Keratinocyte (primary cell): Measurements from ENCODE around the gene HEXD. TPM values are rescaled to one million over a fixed set of nuclear protein-coding genes. Genes with fewer than 3 reads are reported as not detected.

Experiments used
- DNase-seq: peaks from one replicate; pipeline ENCODE4 v3.0.0-alpha.2; 2011; ENCODE audit warnings: low read depth, missing footprints, low spot score
- FAIRE-seq: peaks from 2 replicates; lab custom pipeline; 2011; peaks lifted over from hg19 to GRCh38; lab: Jason Lieb, UNC
- H2AFZ ChIP-seq: 2 replicates; pipeline ENCODE4 v1.6.0; 2012; ENCODE audit warnings: low read length, control low read depth, inconsistent platforms; ENCODE audit not compliant: control insufficient read depth
- H3K27ac ChIP-seq: 2 replicates; pipeline ENCODE4 v1.5.1; 2011; ENCODE audit warnings: low read length; ENCODE audit not compliant: control insufficient read depth, insufficient read depth
- H3K27me3 ChIP-seq: 3 replicates; pipeline ENCODE4 v1.6.0; 2011; ENCODE audit warnings: low read length; ENCODE audit not compliant: control insufficient read depth, insufficient read depth; ENCODE audit errors: extremely low read depth
- H3K36me3 ChIP-seq, 2 experiments: 2 replicates in 1 of 2; 3 replicates in 1 of 2; pipeline ENCODE4 v1.5.1; 2011; ENCODE audit warnings: low read length in 2 of 2, mild to moderate bottlenecking in 1 of 2; ENCODE audit not compliant: control insufficient read depth in 2 of 2, insufficient read depth in 2 of 2; ENCODE audit errors: extremely low read depth in 1 of 2
- H3K4me1 ChIP-seq: 3 replicates; pipeline ENCODE4 v1.5.1; 2011; ENCODE audit warnings: low read length; ENCODE audit not compliant: control insufficient read depth, insufficient read depth; ENCODE audit errors: extremely low read depth
- H3K4me2 ChIP-seq: 3 replicates; pipeline ENCODE4 v1.6.0; 2011; ENCODE audit warnings: low read depth, low read length; ENCODE audit not compliant: control insufficient read depth, insufficient read depth; ENCODE audit errors: extremely low read depth
- H3K4me3 ChIP-seq, 3 experiments: fragments of 200-600 bp in 1 of 3; sonication (generic) in 1 of 3; 2 replicates in 2 of 3; 3 replicates in 1 of 3; pipeline ENCODE4 v1.5.1; 2011 to 2016; ENCODE audit warnings: low read length in 3 of 3, mild to moderate bottlenecking in 3 of 3, control low read depth in 2 of 3, inconsistent platforms in 1 of 3, low read depth in 1 of 3, mixed read lengths in 1 of 3, mixed run types in 1 of 3, moderate library complexity in 1 of 3; ENCODE audit not compliant: control insufficient read depth in 2 of 3, insufficient read depth in 2 of 3; ENCODE audit errors: extremely low read depth in 1 of 3
- H3K79me2 ChIP-seq: 2 replicates; pipeline ENCODE4 v1.6.0; 2012; ENCODE audit warnings: low read length; ENCODE audit not compliant: control insufficient read depth, insufficient read depth
- H3K9ac ChIP-seq: 3 replicates; pipeline ENCODE4 v1.6.0; 2011; ENCODE audit warnings: low read length; ENCODE audit not compliant: control insufficient read depth, insufficient read depth; ENCODE audit errors: extremely low read depth
- H3K9me1 ChIP-seq: 3 replicates; pipeline ENCODE4 v1.6.0; 2011; ENCODE audit warnings: low read length; ENCODE audit not compliant: control insufficient read depth, insufficient read depth; ENCODE audit errors: extremely low read depth
- H3K9me3 ChIP-seq: 2 replicates; pipeline ENCODE4 v1.5.1; 2012; ENCODE audit warnings: low read depth, low read length; ENCODE audit not compliant: control insufficient read depth
- H4K20me1 ChIP-seq: 3 replicates; pipeline ENCODE4 v1.6.0; 2011; ENCODE audit warnings: low read length; ENCODE audit not compliant: control insufficient read depth, insufficient read depth; ENCODE audit errors: extremely low read depth
- CTCF ChIP-seq, 3 experiments: IDR thresholded peaks in 1 of 3; conservative IDR thresholded peaks in 1 of 3; optimal IDR thresholded peaks in 1 of 3; 2 replicates in 2 of 3; 3 replicates in 1 of 3; pipeline versions ENCODE3 to v1.5.1; 2011; ENCODE audit warnings: low read length in 3 of 3, mild to moderate bottlenecking in 3 of 3, moderate library complexity in 2 of 3, control low read depth in 1 of 3, inconsistent platforms in 1 of 3; ENCODE audit not compliant: insufficient read depth in 2 of 3; ENCODE audit errors: extremely low read depth in 1 of 3
- EZH2 ChIP-seq: IDR thresholded peaks from one replicate; pipeline ENCODE4 v1.6.1; 2012; ENCODE audit warnings: inconsistent platforms, mild to moderate bottlenecking, low read length, moderate library complexity
- dilution Hi-C: fragments of 300-500 bp; cut with MboI; formaldehyde crosslinking; loops from one replicate; pipeline ENCODE4 v1.7.0; 2020; ENCODE audit warnings: low sequenced_read_pairs; ENCODE audit not compliant: extremely low pct_ligation_motif_present
- polyA plus RNA-seq, 5 experiments: library from polyadenylated mRNA; depleted of rRNA in 3 of 5; stranded (reverse) in 3 of 5; stranded (forward) in 1 of 5; unstranded in 1 of 5; fragments of >200 nt; gene quantifications; 1 replicate in 1 of 5; 2 replicates in 3 of 5; 3 replicates in 1 of 5; pipeline versions ENCODE4 v1.2.1 to v1.2.3, GENCODE V29; 2011 to 2012; ENCODE audit warnings: missing spikeins in 2 of 5, low read depth in 1 of 5, low replicate concordance in 1 of 5

Gene HEXD
- polyA plus RNA-seq, 1 donor (not counting 4 experiments of a cell fraction or from before 2014, with no cell fraction given), result 5.6 TPM

GRCh38 chr17:82385559-82386254 lies 32.4 kb upstream of the HEXD start:
- DNase-seq (no peak), FAIRE-seq (no peak)
- H3K9ac ChIP-seq, result no peak overlapping the region
- H2AFZ ChIP-seq, result no peak overlapping the region
- no peak overlapping the region for H3K27ac ChIP-seq
- H3K36me3 ChIP-seq, result no peaks in the 10 kb centered on the region
- H3K4me1 ChIP-seq, result peaks cover 12% of the 10 kb centered on the region
- dilution Hi-C loops, result no loop called here
- H3K9me1 ChIP-seq, result no peaks in the 10 kb centered on the region
- H3K79me2 ChIP-seq, result no peaks in the 10 kb centered on the region
- peaks cover 54% of the 10 kb centered on the region for H3K27me3 ChIP-seq
- no peak overlapping the region for H3K4me3 ChIP-seq
- H3K4me2 ChIP-seq, result no peak overlapping the region
- H4K20me1 ChIP-seq, result no peaks in the 10 kb centered on the region
- no peaks in the 10 kb centered on the region for H3K9me3 ChIP-seq
- no peak for TF ChIP-seq EZH2
- no peak for TF ChIP-seq CTCF (optimal IDR thresholded peaks at IDR 0.05 in 1 of 3, IDR thresholded peaks at IDR 0.05 in 1 of 3, conservative IDR thresholded peaks at IDR 0.05 in 1 of 3; ENCODE audit: extremely low read depth in 1 of 3, insufficient read depth in 2 of 3, low read length in 3 of 3)

GRCh38 chr17:82386255-82386831 lies 31.8 kb upstream of the HEXD start:
- TF ChIP-seq CTCF (optimal IDR thresholded peaks at IDR 0.05 in 1 of 3, IDR thresholded peaks at IDR 0.05 in 1 of 3, conservative IDR thresholded peaks at IDR 0.05 in 1 of 3; ENCODE audit: extremely low read depth in 1 of 3, insufficient read depth in 2 of 3, low read length in 3 of 3) (no peak), EZH2 (no peak)
- H3K79me2 ChIP-seq, result no peaks in the 10 kb centered on the region
- H3K4me1 ChIP-seq, result peaks cover 12% of the 10 kb centered on the region
- H3K27me3 ChIP-seq, result peaks cover 48% of the 10 kb centered on the region
- DNase-seq, result no peak
- no peak overlapping the region for H2AFZ ChIP-seq
- H3K9ac ChIP-seq, result no peak overlapping the region
- H3K9me3 ChIP-seq, result no peaks in the 10 kb centered on the region
- dilution Hi-C loops, result no loop called here
- no peak for FAIRE-seq
- no peaks in the 10 kb centered on the region for H3K9me1 ChIP-seq
- H3K4me2 ChIP-seq, result no peak overlapping the region
- no peaks in the 10 kb centered on the region for H4K20me1 ChIP-seq
- no peak overlapping the region for H3K4me3 ChIP-seq
- no peak overlapping the region for H3K27ac ChIP-seq
- no peaks in the 10 kb centered on the region for H3K36me3 ChIP-seq
